ENCODE measurements around the gene FAHD2A. TPM values are rescaled to one million over a fixed set of nuclear protein-coding genes. Genes with fewer than 3 reads are reported as not detected.
"Not testable (repeated sequence)": the region's sequence is repeated elsewhere in the genome, so short reads cannot be mapped to it uniquely, and the experiment has no call there.

FAHD2A gene
- total and polyA plus RNA-seq, 9 donors = 17.3 to 26.1 (median 20.4) TPM

- DNase-seq = no peak
- Histone ChIP-seq H3K4me3 (ENCODE audit: low read length) (no peak overlapping the region), H3K9me3 (replicated peaks; ENCODE audit: control insufficient read depth, low read depth, low read length) (no peaks in the 10 kb centered on the region), H3K36me3 (ENCODE audit: control insufficient read depth, insufficient read depth, low read length) (no peaks in the 10 kb centered on the region), H3K27ac (ENCODE audit: low read length) (no peak overlapping the region), H3K27me3 (ENCODE audit: control insufficient read depth, insufficient read depth, low read length) (no peaks in the 10 kb centered on the region), H3K4me1 (ENCODE audit: control insufficient read depth, insufficient read depth, low read length) (peaks cover 5% of the 10 kb centered on the region)
- 63% methylated on average over 20 of the region's 21 CpGs for WGBS (ENCODE audit: insufficient coverage)
Measured at GRCh38 chr2:95375532-95376150, 26.9 kb upstream of the FAHD2A start.

- no peaks in the 10 kb centered on the region for H3K9me3 ChIP-seq (replicated peaks; ENCODE audit: control insufficient read depth, low read depth, low read length)
- DNase-seq = no peak
- H3K27ac ChIP-seq (ENCODE audit: low read length) = no peak overlapping the region
- no peaks in the 10 kb centered on the region for H3K27me3 ChIP-seq (ENCODE audit: control insufficient read depth, insufficient read depth, low read length)
- no peak overlapping the region for H3K4me3 ChIP-seq (ENCODE audit: low read length)
- 89% methylated on average over 16 of the region's 22 CpGs for WGBS (ENCODE audit: insufficient coverage)
- H3K36me3 ChIP-seq (ENCODE audit: control insufficient read depth, insufficient read depth, low read length) = peaks cover 2% of the 10 kb centered on the region
- H3K4me1 ChIP-seq (ENCODE audit: control insufficient read depth, insufficient read depth, low read length) = peaks cover 5% of the 10 kb centered on the region
Measured at GRCh38 chr2:95376311-95377215, 25.9 kb upstream of the FAHD2A start.

- H3K4me3 ChIP-seq (ENCODE audit: low read length) = no peak overlapping the region
- no peak overlapping the region for H3K27ac ChIP-seq (ENCODE audit: low read length)
- DNase-seq = no peak
- H3K4me1 ChIP-seq (ENCODE audit: control insufficient read depth, insufficient read depth, low read length) = peaks cover 5% of the 10 kb centered on the region
- H3K27me3 ChIP-seq (ENCODE audit: control insufficient read depth, insufficient read depth, low read length) = no peaks in the 10 kb centered on the region
- peaks cover 2% of the 10 kb centered on the region for H3K36me3 ChIP-seq (ENCODE audit: control insufficient read depth, insufficient read depth, low read length)
- H3K9me3 ChIP-seq (replicated peaks; ENCODE audit: control insufficient read depth, low read depth, low read length) = no peaks in the 10 kb centered on the region
- WGBS (ENCODE audit: insufficient coverage) = 86% methylated on average over 16 of the region's 17 CpGs
Measured at GRCh38 chr2:95377216-95378123, 25.0 kb upstream of the FAHD2A start.

GRCh38 chr2:95378281-95378680, 24.2 kb upstream of the FAHD2A start:
- H3K4me3 ChIP-seq (ENCODE audit: low read length); H3K36me3 ChIP-seq (ENCODE audit: control insufficient read depth, insufficient read depth, low read length); H3K27me3 ChIP-seq (ENCODE audit: control insufficient read depth, insufficient read depth, low read length); DNase-seq; H3K4me1 ChIP-seq (ENCODE audit: control insufficient read depth, insufficient read depth, low read length); H3K27ac ChIP-seq (ENCODE audit: low read length); H3K9me3 ChIP-seq (replicated peaks; ENCODE audit: control insufficient read depth, low read depth, low read length): not testable (repeated sequence)
- 100% methylated on average over 2 of the region's 7 CpGs for WGBS (ENCODE audit: insufficient coverage)

- Histone ChIP-seq H3K36me3 (ENCODE audit: control insufficient read depth, insufficient read depth, low read length) (peaks cover 2% of the 10 kb centered on the region), H3K4me3 (ENCODE audit: low read length) (no peak overlapping the region), H3K27me3 (ENCODE audit: control insufficient read depth, insufficient read depth, low read length) (no peaks in the 10 kb centered on the region), H3K27ac (ENCODE audit: low read length) (no peak overlapping the region), H3K4me1 (ENCODE audit: control insufficient read depth, insufficient read depth, low read length) (peaks cover 16% of the 10 kb centered on the region), H3K9me3 (replicated peaks; ENCODE audit: control insufficient read depth, low read depth, low read length) (no peaks in the 10 kb centered on the region)
- 34% methylated on average over 7 of the region's 8 CpGs for WGBS (ENCODE audit: insufficient coverage)
- no peak for DNase-seq
Measured at GRCh38 chr2:95379371-95379831, 23.1 kb upstream of the FAHD2A start.

GRCh38 chr2:95380280-95380679, 22.2 kb upstream of the FAHD2A start:
- no peaks in the 10 kb centered on the region for H3K27me3 ChIP-seq (ENCODE audit: control insufficient read depth, insufficient read depth, low read length)
- H3K36me3 ChIP-seq (ENCODE audit: control insufficient read depth, insufficient read depth, low read length) = peaks cover 2% of the 10 kb centered on the region
- H3K4me1 ChIP-seq (ENCODE audit: control insufficient read depth, insufficient read depth, low read length) = peaks cover 25% of the 10 kb centered on the region
- H3K27ac ChIP-seq (ENCODE audit: low read length) = no peak overlapping the region
- 100% methylated on average over 1 of the region's 5 CpGs for WGBS (ENCODE audit: insufficient coverage)
- no peak overlapping the region for H3K4me3 ChIP-seq (ENCODE audit: low read length)
- no peaks in the 10 kb centered on the region for H3K9me3 ChIP-seq (replicated peaks; ENCODE audit: control insufficient read depth, low read depth, low read length)
- no peak for DNase-seq

- no peak overlapping the region for H3K4me3 ChIP-seq (ENCODE audit: low read length)
- peaks cover 2% of the 10 kb centered on the region for H3K36me3 ChIP-seq (ENCODE audit: control insufficient read depth, insufficient read depth, low read length)
- no CpG with 5 or more reads among the region's 5 CpGs for WGBS (ENCODE audit: insufficient coverage)
- H3K27me3 ChIP-seq (ENCODE audit: control insufficient read depth, insufficient read depth, low read length) = no peaks in the 10 kb centered on the region
- H3K27ac ChIP-seq (ENCODE audit: low read length) = no peak overlapping the region
- H3K9me3 ChIP-seq (replicated peaks; ENCODE audit: control insufficient read depth, low read depth, low read length) = no peaks in the 10 kb centered on the region
- no peak for DNase-seq
- peaks cover 26% of the 10 kb centered on the region for H3K4me1 ChIP-seq (ENCODE audit: control insufficient read depth, insufficient read depth, low read length)
Measured at GRCh38 chr2:95380731-95381130, 21.8 kb upstream of the FAHD2A start.

GRCh38 chr2:95381212-95382191, 21.0 kb upstream of the FAHD2A start:
- Histone ChIP-seq H3K36me3 (ENCODE audit: control insufficient read depth, insufficient read depth, low read length) (peaks cover 2% of the 10 kb centered on the region), H3K27me3 (ENCODE audit: control insufficient read depth, insufficient read depth, low read length) (no peaks in the 10 kb centered on the region), H3K27ac (ENCODE audit: low read length) (no peak overlapping the region), H3K9me3 (replicated peaks; ENCODE audit: control insufficient read depth, low read depth, low read length) (no peaks in the 10 kb centered on the region), H3K4me1 (ENCODE audit: control insufficient read depth, insufficient read depth, low read length) (peaks cover 31% of the 10 kb centered on the region), H3K4me3 (ENCODE audit: low read length) (no peak overlapping the region)
- WGBS (ENCODE audit: insufficient coverage) = 82% methylated on average over 15 of the region's 22 CpGs
- no peak for DNase-seq

- no peak overlapping the region for H3K4me3 ChIP-seq (ENCODE audit: low read length)
- H3K36me3 ChIP-seq (ENCODE audit: control insufficient read depth, insufficient read depth, low read length) = peaks cover 2% of the 10 kb centered on the region
- peaks cover 31% of the 10 kb centered on the region for H3K4me1 ChIP-seq (ENCODE audit: control insufficient read depth, insufficient read depth, low read length)
- no peak for DNase-seq
- no peaks in the 10 kb centered on the region for H3K27me3 ChIP-seq (ENCODE audit: control insufficient read depth, insufficient read depth, low read length)
- H3K27ac ChIP-seq (ENCODE audit: low read length) = no peak overlapping the region
- WGBS (ENCODE audit: insufficient coverage) = 94% methylated on average over 8 of the region's 20 CpGs
- no peaks in the 10 kb centered on the region for H3K9me3 ChIP-seq (replicated peaks; ENCODE audit: control insufficient read depth, low read depth, low read length)
Measured at GRCh38 chr2:95382192-95382591, 20.3 kb upstream of the FAHD2A start.

Measured in muscle of leg (tissue), 11 donors.